Stimulated activated CD8-positive, alpha-beta memory T cell treated with anti-CD3 and anti-CD28 coated beads, Interleukin-12 subunit alpha, Interleukin-12 subunit beta, amount 100 ng/mL, for 1 hour (primary cell): ENCODE results near the gene ST6GALNAC3.

ENCODE experiments used
- DNase-seq: peaks from one replicate; pipeline ENCODE4 v3.0.0-alpha.2; 2020; ENCODE audit warnings: low read depth

ST6GALNAC3 gene

GRCh38 chr1:76583235-76583868 is 508.8 kb downstream of the ST6GALNAC3 start:
- DNase-seq, result no peak

GRCh38 chr1:76583875-76584477 is 509.4 kb downstream of the ST6GALNAC3 start:
- DNase-seq, result no peak

- DNase-seq, result no peak
These were observed 511.6 kb downstream of the ST6GALNAC3 start for GRCh38 chr1:76585980-76586674.

DNA sequence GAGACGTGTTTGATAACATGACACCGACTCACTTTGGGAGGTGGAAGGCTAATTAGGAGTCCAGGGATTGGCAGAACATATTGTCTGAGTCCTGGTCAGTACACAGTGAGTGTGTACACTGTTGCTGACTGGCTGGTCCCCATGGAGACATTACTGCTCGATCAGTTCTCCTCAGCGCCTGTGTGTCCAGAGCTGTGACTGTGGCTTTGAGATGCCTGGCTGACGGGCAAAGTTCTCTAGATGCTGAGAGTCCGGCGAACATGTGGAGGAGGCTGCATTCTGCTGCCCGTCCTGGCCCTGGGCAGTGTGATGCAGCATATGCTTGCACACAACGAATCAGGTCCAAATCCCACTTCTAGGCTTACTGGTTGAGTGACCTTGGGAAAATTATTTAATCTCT is 512.7 kb downstream of the ST6GALNAC3 start:
- DNase-seq, result no peak

DNA sequence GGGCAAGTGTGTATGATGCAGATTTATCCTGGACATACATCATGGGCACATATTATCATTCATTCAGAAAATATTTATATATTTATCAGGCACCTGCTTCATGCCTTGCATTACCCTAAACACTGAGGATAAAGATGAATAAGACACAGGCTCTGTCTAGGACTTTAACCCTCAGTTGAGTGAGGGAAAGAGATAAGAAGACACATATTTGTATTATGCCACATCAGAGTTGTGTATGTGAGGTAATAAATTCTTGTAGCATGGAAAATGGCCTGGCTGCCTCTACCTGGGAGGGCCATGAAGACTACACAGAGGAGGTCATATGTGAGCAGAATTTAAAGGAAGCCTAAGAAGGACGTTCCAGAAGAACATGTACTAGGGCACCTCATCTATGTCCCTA is 516.9 kb downstream of the ST6GALNAC3 start:
- DNase-seq, result no peak

GRCh38 chr1:76591963-76592362 is 517.4 kb downstream of the ST6GALNAC3 start:
- DNase-seq, result no peak

GRCh38 chr1:76593141-76593540 is 518.6 kb downstream of the ST6GALNAC3 start:
- no peak for DNase-seq

DNA sequence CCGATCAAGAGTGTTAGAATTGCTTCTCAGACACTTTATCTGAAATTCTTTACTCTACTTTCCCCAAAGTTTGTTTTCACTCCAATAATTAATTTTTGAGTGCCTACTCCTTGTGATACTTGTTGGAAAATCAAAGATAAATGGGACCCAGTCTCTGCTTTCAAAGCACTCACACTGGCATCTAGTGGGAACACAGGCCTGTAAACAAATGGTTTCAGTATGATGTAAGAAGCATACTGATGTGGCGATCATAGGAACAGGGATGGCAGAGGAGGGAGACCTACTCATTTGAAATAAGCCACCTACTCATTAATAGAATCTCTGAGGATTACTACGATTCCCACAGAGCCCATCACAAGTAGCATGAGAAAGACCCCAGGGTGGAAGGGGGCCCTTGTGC is 519.1 kb downstream of the ST6GALNAC3 start:
- DNase-seq, result no peak

DNA sequence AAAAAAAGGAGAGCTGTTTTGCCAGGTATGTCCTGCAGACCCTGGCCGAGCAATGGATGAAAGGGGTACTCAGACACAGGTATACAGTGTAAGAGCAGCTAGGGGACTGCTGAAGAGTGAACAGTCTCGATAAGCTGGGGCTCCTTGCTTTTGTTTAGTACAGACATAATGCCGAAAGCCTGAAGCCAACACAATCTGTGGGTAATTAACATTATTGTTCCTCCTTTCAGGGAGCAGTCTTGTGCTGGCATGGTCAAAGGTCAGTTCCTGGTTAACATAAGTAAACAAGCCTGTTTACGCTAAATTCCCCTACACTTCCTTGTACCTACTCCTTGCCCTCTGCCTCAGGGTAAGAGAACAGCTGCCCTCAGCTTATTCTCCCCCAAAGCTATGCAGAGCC is 520.5 kb downstream of the ST6GALNAC3 start:
- no peak for DNase-seq

- DNase-seq, result no peak
These were observed 526.9 kb downstream of the ST6GALNAC3 start for GRCh38 chr1:76601465-76601864.

- DNase-seq, result no peak
These were observed 533.2 kb downstream of the ST6GALNAC3 start for GRCh38 chr1:76607717-76608116.

DNA sequence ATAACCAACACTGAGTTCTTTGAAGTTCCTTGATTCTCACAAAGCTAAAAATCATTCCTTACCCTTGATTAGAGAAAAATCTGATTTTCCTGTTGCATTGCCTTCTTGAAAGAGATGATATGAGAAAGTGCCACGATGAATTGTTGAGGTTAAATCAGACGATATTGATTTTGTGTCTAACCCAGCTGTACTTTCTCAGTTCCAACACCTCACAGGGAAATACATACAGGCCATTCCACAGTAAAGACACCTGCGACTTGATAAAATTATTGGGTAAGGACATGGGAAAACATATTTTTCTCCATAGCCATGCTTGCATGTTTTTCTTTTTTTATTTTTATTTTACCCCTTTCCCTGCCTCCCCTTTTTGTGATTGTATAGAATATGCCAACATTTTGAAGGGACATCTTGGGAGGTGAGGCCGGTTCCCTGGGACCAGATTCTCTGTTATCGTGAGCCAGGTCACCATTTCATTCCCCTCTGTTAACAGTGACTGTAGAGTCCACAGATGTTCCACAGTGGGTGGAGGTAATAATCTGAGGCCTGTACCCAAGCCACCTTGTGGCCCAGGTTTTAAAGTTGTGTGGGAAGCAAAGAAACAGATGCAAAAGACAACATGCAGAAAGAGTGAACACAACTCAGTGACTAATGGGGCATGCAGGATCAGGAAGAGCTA is 537.4 kb downstream of the ST6GALNAC3 start:
- DNase-seq, result no peak

DNA sequence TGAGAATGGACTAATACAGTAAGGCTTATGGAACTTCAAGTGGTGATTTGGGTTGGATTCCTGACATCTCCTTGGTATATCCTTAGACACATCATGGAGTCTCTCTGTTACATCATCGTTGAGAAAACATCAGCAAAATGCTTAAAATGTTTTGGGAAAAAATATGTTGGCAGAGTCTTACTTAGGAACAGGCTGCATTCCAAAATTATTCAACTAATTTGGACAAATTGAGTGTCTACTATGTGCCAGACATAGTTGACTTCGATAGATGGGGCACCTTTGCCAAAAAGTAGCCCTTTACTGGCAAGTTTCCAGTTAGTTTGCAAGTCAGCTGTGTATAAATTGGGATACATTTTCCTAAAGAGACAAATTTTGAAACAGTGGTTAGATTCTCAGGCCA is 539.3 kb downstream of the ST6GALNAC3 start:
- no peak for DNase-seq

DNA sequence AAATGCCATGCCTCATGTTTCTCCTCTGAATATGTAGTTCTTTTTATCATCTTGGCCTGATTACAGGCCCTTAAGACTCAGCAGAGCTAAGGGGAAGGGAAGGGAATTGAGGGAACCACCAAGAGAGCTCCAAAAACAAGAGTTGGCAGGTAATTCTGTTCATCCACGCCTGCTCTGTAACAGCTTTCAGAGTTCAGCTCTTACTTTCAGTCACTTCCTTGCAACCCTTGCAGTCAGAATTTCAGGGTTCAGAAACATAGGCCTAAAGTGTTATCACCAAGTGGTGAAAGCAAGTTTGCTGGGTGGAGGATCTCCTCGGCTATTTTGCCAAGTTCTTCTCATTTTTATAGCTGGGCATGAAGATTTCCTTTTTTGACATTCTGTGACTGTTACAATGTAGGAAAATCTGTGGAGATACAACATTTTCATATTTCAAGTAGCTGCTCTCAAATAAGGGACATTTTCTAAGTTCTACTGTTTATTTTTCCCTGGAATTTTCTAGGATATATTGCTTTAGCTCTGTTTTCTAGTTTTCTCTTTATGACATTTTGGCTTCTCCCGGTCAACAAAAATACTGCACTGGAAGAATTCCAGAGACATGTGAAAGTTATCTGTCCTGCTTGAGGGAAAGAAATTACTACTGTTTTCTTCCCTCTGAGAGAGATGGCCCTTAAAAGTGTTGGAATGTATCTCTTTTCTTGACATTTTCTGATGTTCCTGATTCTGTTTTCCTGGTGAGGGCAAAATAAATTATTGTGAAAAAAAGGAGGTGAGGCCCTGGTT is 540.9 kb downstream of the ST6GALNAC3 start:
- no peak for DNase-seq

DNA sequence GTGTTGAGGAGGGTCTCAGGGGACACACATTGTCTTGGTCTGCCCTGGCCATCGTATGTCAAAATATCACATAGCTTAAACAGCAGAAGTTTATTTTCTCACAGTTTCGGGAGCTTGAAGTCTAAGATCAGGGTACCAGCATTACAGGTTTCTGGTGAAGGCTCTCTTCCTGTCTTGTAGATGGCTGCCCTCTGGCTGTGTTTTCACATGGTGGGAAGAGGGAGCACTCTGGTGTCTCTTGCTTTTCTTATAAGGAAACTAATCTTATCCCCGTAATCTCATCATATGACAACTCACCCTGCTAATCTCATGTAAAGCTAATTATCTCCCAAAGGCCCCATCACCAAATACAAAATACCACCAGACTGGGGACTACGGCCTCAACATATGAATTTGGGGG is 545.8 kb downstream of the ST6GALNAC3 start:
- DNase-seq, result no peak

- DNase-seq, result no peak
These were observed 548.4 kb downstream of the ST6GALNAC3 start for GRCh38 chr1:76622774-76623528.

- no peak for DNase-seq
These were observed 551.5 kb downstream of the ST6GALNAC3 start for GRCh38 chr1:76625886-76626678.

DNA sequence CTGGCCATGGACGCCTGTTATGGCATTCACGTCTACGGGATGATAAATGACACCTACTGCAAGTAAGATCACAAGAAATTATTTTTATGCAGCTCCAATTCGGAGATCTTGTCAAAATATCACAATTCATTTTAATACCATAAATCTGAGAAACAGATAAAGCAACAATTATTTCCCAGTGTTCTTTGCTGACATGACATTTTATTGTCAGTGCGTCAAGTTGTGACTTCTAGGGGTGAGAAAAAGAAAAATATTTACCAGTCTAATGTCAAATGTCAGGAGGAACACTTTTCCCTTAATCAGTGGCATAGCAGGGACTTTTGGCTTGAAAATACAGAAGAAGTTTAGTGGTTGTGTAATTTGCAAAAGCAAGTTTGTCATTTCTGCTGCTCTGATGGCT is 553.0 kb downstream of the ST6GALNAC3 start:
- DNase-seq, result no peak

GRCh38 chr1:76627901-76628300 is 553.4 kb downstream of the ST6GALNAC3 start:
- no peak for DNase-seq

DNA sequence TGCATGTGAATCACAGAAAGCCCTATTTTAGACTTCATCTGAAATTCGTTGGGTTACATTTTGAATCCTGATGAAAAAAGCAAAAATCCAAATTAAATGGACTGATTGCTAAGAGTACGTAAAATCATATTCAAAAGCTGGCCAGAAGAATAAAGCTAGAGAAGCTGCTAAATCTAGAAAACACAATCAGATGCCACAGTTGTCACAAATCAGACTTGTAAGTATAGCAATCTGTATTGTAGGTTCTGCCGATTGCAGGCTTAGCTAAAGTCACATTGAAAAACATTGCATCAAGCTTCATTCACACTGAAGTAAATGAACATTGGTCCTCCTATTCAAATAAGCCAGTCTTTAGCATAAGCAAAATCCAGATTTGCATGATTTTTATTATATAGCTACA is 557.6 kb downstream of the ST6GALNAC3 start:
- DNase-seq, result no peak

GRCh38 chr1:76635784-76636183 is 561.2 kb downstream of the ST6GALNAC3 start:
- DNase-seq, result no peak
